ENCODE data around the gene PSMC1. TPM values are rescaled to one million over a fixed set of nuclear protein-coding genes. Genes with fewer than 3 reads are reported as not detected.

The PSMC1 gene
- total RNA-seq, 1 donor from 2014 or later = 112 TPM

- H3K4me3 ChIP-seq (ENCODE audit: insufficient read depth, low read depth, low read length) = no peak overlapping the region
- no peak for DNase-seq (ENCODE audit: low read depth)
These were observed 47.1 kb downstream of the PSMC1 start for GRCh38 chr14:90303473-90303872.

GRCh38 chr14:90304502-90304901, 48.1 kb downstream of the PSMC1 start:
- no peak for FAIRE-seq

More at GRCh38 chr14:90303473-90303872, 47.1 kb downstream of the PSMC1 start:
- H4K20me1 ChIP-seq (ENCODE audit: insufficient read depth, low read length) = no peaks in the 10 kb centered on the region
- Mint-ChIP-seq H3K4me3 (ENCODE audit: unreplicated experiment) (no peak overlapping the region), H3K27me3 (ENCODE audit: low read depth, unreplicated experiment) (no peaks in the 10 kb centered on the region), H3K36me3 (ENCODE audit: low read depth, unreplicated experiment) (peaks cover 7% of the 10 kb centered on the region), H3K4me1 (ENCODE audit: low read depth, unreplicated experiment) (peaks cover 2% of the 10 kb centered on the region), H3K9me3 (ENCODE audit: unreplicated experiment) (no peaks in the 10 kb centered on the region), H3K27ac (ENCODE audit: unreplicated experiment) (no peak overlapping the region)
- H2AFZ ChIP-seq (ENCODE audit: low read depth, low read length) = no peak overlapping the region
- H3K27me3 ChIP-seq (ENCODE audit: insufficient read depth, low read length) = no peaks in the 10 kb centered on the region
- H3K79me2 ChIP-seq (ENCODE audit: insufficient read depth, low read length) = no peaks in the 10 kb centered on the region
- no peaks in the 10 kb centered on the region for H3K4me1 ChIP-seq (ENCODE audit: insufficient read depth, low read length)
- peaks cover 13% of the 10 kb centered on the region for H3K36me3 ChIP-seq (ENCODE audit: insufficient read depth, low read length)
- H3K9ac ChIP-seq (ENCODE audit: low read length) = no peak overlapping the region
- H3K27ac ChIP-seq (ENCODE audit: low read depth, low read length) = no peak overlapping the region
- no peak for TF ChIP-seq EZH2 (IDR thresholded peaks at IDR 0.05; ENCODE audit: insufficient read depth, low read length)
- TF ChIP-seq CTCF (IDR thresholded peaks at IDR 0.05; ENCODE audit: insufficient read depth, low read depth, low read length) = no peak
- no peak for FAIRE-seq
- H3K9me3 ChIP-seq (ENCODE audit: insufficient read depth, low read depth, low read length) = no peaks in the 10 kb centered on the region
- H3K4me2 ChIP-seq (ENCODE audit: low read length) = no peak overlapping the region

More at GRCh38 chr14:90304502-90304901, 48.1 kb downstream of the PSMC1 start:
- Histone ChIP-seq H3K27ac (ENCODE audit: low read depth, low read length) (no peak overlapping the region), H3K4me1 (ENCODE audit: insufficient read depth, low read length) (no peaks in the 10 kb centered on the region), H3K4me2 (ENCODE audit: low read length) (no peak overlapping the region), H4K20me1 (ENCODE audit: insufficient read depth, low read length) (no peaks in the 10 kb centered on the region), H3K9me3 (ENCODE audit: insufficient read depth, low read depth, low read length) (no peaks in the 10 kb centered on the region), H2AFZ (ENCODE audit: low read depth, low read length) (no peak overlapping the region), H3K4me3 (ENCODE audit: insufficient read depth, low read depth, low read length) (no peak overlapping the region), H3K79me2 (ENCODE audit: insufficient read depth, low read length) (no peaks in the 10 kb centered on the region), H3K27me3 (ENCODE audit: insufficient read depth, low read length) (no peaks in the 10 kb centered on the region), H3K36me3 (ENCODE audit: insufficient read depth, low read length) (peaks cover 15% of the 10 kb centered on the region), H3K9ac (ENCODE audit: low read length) (no peak overlapping the region)
- Mint-ChIP-seq H3K36me3 (ENCODE audit: low read depth, unreplicated experiment) (peaks cover 7% of the 10 kb centered on the region), H3K4me1 (ENCODE audit: low read depth, unreplicated experiment) (peaks cover 2% of the 10 kb centered on the region), H3K27me3 (ENCODE audit: low read depth, unreplicated experiment) (no peaks in the 10 kb centered on the region), H3K9me3 (ENCODE audit: unreplicated experiment) (no peaks in the 10 kb centered on the region), H3K4me3 (ENCODE audit: unreplicated experiment) (no peak overlapping the region), H3K27ac (ENCODE audit: unreplicated experiment) (no peak overlapping the region)
- TF ChIP-seq EZH2 (IDR thresholded peaks at IDR 0.05; ENCODE audit: insufficient read depth, low read length) (no peak), CTCF (IDR thresholded peaks at IDR 0.05; ENCODE audit: insufficient read depth, low read depth, low read length) (no peak)
- DNase-seq (ENCODE audit: low read depth) = no peak
